ENCODE results near the gene ZDHHC8. TPM values are rescaled to one million over a fixed set of nuclear protein-coding genes. Genes with fewer than 3 reads are reported as not detected.

ZDHHC8 gene
- total RNA-seq, 3 donors from 2014 or later (not counting 1 experiment from before 2014, with no cell fraction given) = 64.0 to 75.6 (median 65.3) TPM

GRCh38 chr22:20107471-20107901 lies 24.1 kb upstream of the ZDHHC8 start:
- Histone ChIP-seq H3K27me3 (ENCODE audit: control insufficient read depth, insufficient read depth, low read length) (no peaks in the 10 kb centered on the region), H3K36me3 (ENCODE audit: control insufficient read depth, insufficient read depth, low read length) (peaks cover 61% of the 10 kb centered on the region), H3K4me3 (ENCODE audit: low read length) (no peak overlapping the region), H3K9me3 (ENCODE audit: control insufficient read depth, insufficient read depth, low read length) (no peaks in the 10 kb centered on the region), H3K27ac (ENCODE audit: low read length) (no peak overlapping the region), H3K4me1 (ENCODE audit: control insufficient read depth, insufficient read depth, low read length) (peaks cover 26% of the 10 kb centered on the region)
- intact Hi-C loops (cut with micrococcal nuclease) = no loop called here
- no peaks in the 10 kb centered on the region for H3K27me3 Mint-ChIP-seq (ENCODE audit: low read depth in 2 of 2)
- no peak for TF ChIP-seq CTCF (IDR thresholded peaks at IDR 0.05)
- WGBS (ENCODE audit: insufficient coverage) = 88% methylated on average over 7 of the region's 7 CpGs
- H3K36me3 Mint-ChIP-seq = no peaks in the 10 kb centered on the region
- no peak overlapping the region for H3K4me3 Mint-ChIP-seq
- DNase-seq (no peak), ATAC-seq (no peak)
- peaks cover 8 to 19% of the 10 kb centered on the region in 2 donors for H3K4me1 Mint-ChIP-seq
- no peaks in the 10 kb centered on the region for H3K9me3 Mint-ChIP-seq
- no peak overlapping the region for H3K27ac Mint-ChIP-seq

DNA sequence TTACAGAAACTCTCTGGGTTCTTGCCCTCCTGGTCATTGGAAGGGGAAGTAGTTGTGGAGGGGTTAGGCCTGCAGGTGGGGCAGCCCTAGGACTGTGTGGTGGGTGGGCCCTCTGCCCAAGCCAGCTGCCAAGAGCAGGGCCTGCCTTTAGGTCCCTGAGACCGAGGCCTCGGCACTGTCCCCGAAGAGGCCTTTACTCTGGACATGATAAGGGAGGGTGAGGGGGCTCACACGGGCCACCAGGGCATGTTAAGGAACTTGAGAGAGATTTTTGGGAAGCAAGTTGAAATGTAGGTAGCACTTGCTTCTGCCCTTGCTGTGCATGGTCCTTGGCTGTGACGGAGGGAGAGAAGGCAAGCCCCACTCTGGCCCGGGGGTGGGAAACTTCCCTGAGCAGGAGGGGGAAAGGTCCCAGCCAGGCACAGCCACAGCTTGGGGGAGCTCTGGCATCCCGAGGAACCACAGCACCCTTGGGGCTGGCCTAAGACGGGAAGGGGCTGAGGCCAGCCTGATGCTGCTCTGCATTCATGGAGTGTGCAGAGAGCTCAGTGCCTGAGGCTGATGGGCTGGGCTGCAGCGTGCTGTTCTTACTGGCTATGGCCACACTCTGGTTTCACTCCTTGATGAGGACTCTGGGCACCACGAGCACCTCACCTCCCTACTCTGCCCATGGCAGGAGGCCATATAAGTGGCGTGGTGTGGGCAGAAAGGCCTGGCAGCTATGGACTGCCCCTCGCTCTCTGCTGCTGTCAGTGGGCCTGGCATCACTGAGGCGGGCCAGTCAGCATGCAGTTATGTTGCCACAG lies 23.4 kb upstream of the ZDHHC8 start:
- Histone ChIP-seq H3K27ac (ENCODE audit: low read length) (no peak overlapping the region), H3K4me1 (ENCODE audit: control insufficient read depth, insufficient read depth, low read length) (peaks cover 33% of the 10 kb centered on the region), H3K36me3 (ENCODE audit: control insufficient read depth, insufficient read depth, low read length) (peaks cover 67% of the 10 kb centered on the region), H3K9me3 (ENCODE audit: control insufficient read depth, insufficient read depth, low read length) (no peaks in the 10 kb centered on the region), H3K27me3 (ENCODE audit: control insufficient read depth, insufficient read depth, low read length) (no peaks in the 10 kb centered on the region), H3K4me3 (ENCODE audit: low read length) (no peak overlapping the region)
- ATAC-seq (no peak), DNase-seq (no peak)
- TF ChIP-seq CTCF (IDR thresholded peaks at IDR 0.05) = no peak
- Mint-ChIP-seq H3K36me3 (no peaks in the 10 kb centered on the region), H3K9me3 (no peaks in the 10 kb centered on the region), H3K27me3 (ENCODE audit: low read depth in 2 of 2) (no peaks in the 10 kb centered on the region), H3K4me1 (peaks cover 7 to 19% of the 10 kb centered on the region in 2 donors), H3K27ac (peak overlapping the region in 1 of 2 donors; percentile 60), H3K4me3 (no peak overlapping the region)
- intact Hi-C loops (cut with micrococcal nuclease) = no loop called here
- 94% methylated on average over 13 of the region's 13 CpGs for WGBS (ENCODE audit: insufficient coverage)

GRCh38 chr22:20108757-20109230 lies 22.8 kb upstream of the ZDHHC8 start:
- TF ChIP-seq CTCF (IDR thresholded peaks at IDR 0.05) = no peak
- Histone ChIP-seq H3K27ac (ENCODE audit: low read length) (no peak overlapping the region), H3K27me3 (ENCODE audit: control insufficient read depth, insufficient read depth, low read length) (no peaks in the 10 kb centered on the region), H3K36me3 (ENCODE audit: control insufficient read depth, insufficient read depth, low read length) (peaks cover 72% of the 10 kb centered on the region), H3K4me3 (ENCODE audit: low read length) (no peak overlapping the region), H3K4me1 (ENCODE audit: control insufficient read depth, insufficient read depth, low read length) (peaks cover 39% of the 10 kb centered on the region), H3K9me3 (ENCODE audit: control insufficient read depth, insufficient read depth, low read length) (no peaks in the 10 kb centered on the region)
- 95% methylated on average over 12 of the region's 12 CpGs for WGBS (ENCODE audit: insufficient coverage)
- H3K9me3 Mint-ChIP-seq = no peaks in the 10 kb centered on the region
- ATAC-seq = no peak
- intact Hi-C loops (cut with micrococcal nuclease) = no loop called here
- no peak for DNase-seq
- H3K27me3 Mint-ChIP-seq (ENCODE audit: low read depth in 2 of 2) = no peaks in the 10 kb centered on the region
- H3K27ac Mint-ChIP-seq = peak overlapping the region in 1 of 2 donors; percentile 60
- no peak overlapping the region for H3K4me3 Mint-ChIP-seq
- H3K4me1 Mint-ChIP-seq = peaks cover 7 to 20% of the 10 kb centered on the region in 2 donors
- H3K36me3 Mint-ChIP-seq = no peaks in the 10 kb centered on the region
